ENCODE results near the gene FCRL4. TPM values are rescaled to one million over a fixed set of nuclear protein-coding genes. Genes with fewer than 3 reads are reported as not detected.

The FCRL4 gene
- total RNA-seq, 1 experiment from 2014 or later = not detected

DNA sequence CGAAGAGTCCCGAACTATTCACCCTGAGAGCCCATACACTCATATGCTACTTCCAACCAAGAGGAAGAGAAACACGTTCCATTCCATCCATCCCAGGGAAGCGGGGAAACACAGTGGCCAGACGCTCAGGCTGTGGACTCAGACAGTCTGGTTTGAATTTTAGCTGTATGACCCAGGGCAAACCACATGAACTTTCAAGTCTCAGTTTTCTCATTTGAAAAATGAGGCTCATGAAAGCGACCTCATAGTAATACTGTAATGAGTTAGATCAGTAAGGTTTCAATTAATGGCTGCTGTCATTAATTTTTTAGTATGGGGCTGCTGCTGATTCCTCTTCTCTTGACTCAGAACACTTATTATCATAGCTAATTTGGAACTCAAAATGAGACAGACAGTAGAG lies 1.5 kb downstream of the FCRL4 start:
- no peak overlapping the region for H3K4me3 Mint-ChIP-seq
- Histone ChIP-seq H3K4ac (ENCODE audit: low read depth, low read length) (no peak overlapping the region), H3K9ac (ENCODE audit: extremely low read depth, insufficient read length, low read length) (no peak overlapping the region), H2BK20ac (ENCODE audit: low read depth, low read length, poor library complexity, severe bottlenecking) (no peak overlapping the region), H4K5ac (ENCODE audit: insufficient read length, low read depth, low read length) (no peak overlapping the region), H2BK120ac (ENCODE audit: low read depth, low read length, poor library complexity, severe bottlenecking) (no peak overlapping the region), H3K56ac (ENCODE audit: insufficient read length, low read depth, low read length) (no peak overlapping the region), H3K79me2 (ENCODE audit: insufficient read depth, low read length) (no peaks in the 10 kb centered on the region), H3K23ac (ENCODE audit: insufficient read length, low read depth, low read length) (no peak overlapping the region), H3K27ac (ENCODE audit: insufficient read length, low read depth, low read length) (no peak overlapping the region), H3K18ac (ENCODE audit: insufficient read length, low read depth, low read length) (no peak overlapping the region), H3K27me3 (ENCODE audit: insufficient read depth, low read length) (no peaks in the 10 kb centered on the region), H3K79me1 (ENCODE audit: insufficient read depth, low read depth, low read length, poor library complexity, severe bottlenecking) (no peaks in the 10 kb centered on the region), H4K91ac (ENCODE audit: insufficient read length, low read depth, low read length) (no peak overlapping the region), H2BK12ac (ENCODE audit: insufficient read length, low read depth, low read length) (no peak overlapping the region), H2BK15ac (ENCODE audit: low read depth, low read length) (no peak overlapping the region), H3K4me1 (ENCODE audit: insufficient read depth, low read length) (no peaks in the 10 kb centered on the region), H3K9me3 (ENCODE audit: control insufficient read depth, low read depth, low read length) (no peaks in the 10 kb centered on the region), H4K8ac (replicated peaks; ENCODE audit: insufficient read length, low read depth, low read length) (no peak overlapping the region), H2AK5ac (ENCODE audit: insufficient read length, low read length) (no peak overlapping the region), H4K20me1 (ENCODE audit: control insufficient read depth, insufficient read depth, insufficient read length) (no peaks in the 10 kb centered on the region), H3K4me2 (ENCODE audit: insufficient read depth, insufficient read length, low read length) (no peak overlapping the region), H3K14ac (ENCODE audit: insufficient read depth, low read length) (no peak overlapping the region), H3K23me2 (ENCODE audit: insufficient read length, low read depth, low read length, poor library complexity, severe bottlenecking) (no peaks in the 10 kb centered on the region), H2BK5ac (ENCODE audit: insufficient read length, low read length) (no peak overlapping the region), H3T11ph (ENCODE audit: low read length) (no peak overlapping the region), H2AFZ (ENCODE audit: low read length) (no peak overlapping the region)
- peaks cover 0 to 5% of the 10 kb centered on the region in 2 experiments; a peak in 3 of 4 replicates for H3K4me1 Mint-ChIP-seq
- H3K27ac Mint-ChIP-seq = no peak overlapping the region
- no peak for DNase-seq
- H3K9me3 Mint-ChIP-seq = no peaks in the 10 kb centered on the region
- no peaks in the 10 kb centered on the region for H3K27me3 Mint-ChIP-seq (ENCODE audit: low read depth)
- TF ChIP-seq, protein P1, sequence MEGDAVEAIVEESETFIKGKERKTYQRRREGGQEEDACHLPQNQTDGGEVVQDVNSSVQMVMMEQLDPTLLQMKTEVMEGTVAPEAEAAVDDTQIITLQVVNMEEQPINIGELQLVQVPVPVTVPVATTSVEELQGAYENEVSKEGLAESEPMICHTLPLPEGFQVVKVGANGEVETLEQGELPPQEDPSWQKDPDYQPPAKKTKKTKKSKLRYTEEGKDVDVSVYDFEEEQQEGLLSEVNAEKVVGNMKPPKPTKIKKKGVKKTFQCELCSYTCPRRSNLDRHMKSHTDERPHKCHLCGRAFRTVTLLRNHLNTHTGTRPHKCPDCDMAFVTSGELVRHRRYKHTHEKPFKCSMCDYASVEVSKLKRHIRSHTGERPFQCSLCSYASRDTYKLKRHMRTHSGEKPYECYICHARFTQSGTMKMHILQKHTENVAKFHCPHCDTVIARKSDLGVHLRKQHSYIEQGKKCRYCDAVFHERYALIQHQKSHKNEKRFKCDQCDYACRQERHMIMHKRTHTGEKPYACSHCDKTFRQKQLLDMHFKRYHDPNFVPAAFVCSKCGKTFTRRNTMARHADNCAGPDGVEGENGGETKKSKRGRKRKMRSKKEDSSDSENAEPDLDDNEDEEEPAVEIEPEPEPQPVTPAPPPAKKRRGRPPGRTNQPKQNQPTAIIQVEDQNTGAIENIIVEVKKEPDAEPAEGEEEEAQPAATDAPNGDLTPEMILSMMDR (conservative IDR thresholded peaks at IDR 0.05) = no peak
- H3K36me3 Mint-ChIP-seq (ENCODE audit: insufficient read depth in 1 of 3, low read depth in 3 of 3) = no peaks in the 10 kb centered on the region
- no CpG with 5 or more reads among the region's 6 CpGs for WGBS (ENCODE audit: extremely low coverage, insufficient read length, low lambda C conversion rate)
